ENCODE measurements around the gene TPM1.

TPM1 gene

DNA sequence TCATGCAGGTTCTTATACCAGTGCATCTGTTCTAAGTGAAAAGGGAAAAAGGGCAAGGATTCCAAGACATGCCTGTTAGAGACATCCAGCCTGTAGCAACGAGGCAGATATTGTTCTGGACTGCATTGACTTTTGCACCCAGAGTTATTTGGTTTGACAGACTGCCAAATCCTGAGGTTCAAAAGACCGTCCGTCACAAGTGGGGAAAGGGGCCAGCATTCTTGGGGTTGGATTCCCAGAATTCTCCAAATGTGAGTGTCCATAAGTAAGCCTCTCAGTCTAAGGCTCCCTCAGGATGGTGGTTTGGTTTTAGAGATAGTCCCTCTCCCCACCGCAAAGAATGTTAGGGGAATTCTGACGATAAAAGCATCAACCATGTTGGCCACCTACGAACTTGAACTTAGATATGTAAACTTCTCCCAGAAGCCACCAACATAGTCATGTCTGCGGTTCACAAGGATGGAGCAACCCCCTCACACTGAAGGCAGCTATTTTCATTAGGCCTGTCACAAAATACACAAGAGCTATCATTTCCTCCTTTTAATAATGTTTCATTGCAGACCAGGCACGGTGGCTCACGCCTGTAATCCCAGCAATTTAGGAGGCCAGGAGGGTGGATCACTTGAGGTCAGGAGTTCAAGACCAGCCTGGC is 65.5 kb downstream of the TPM1 start:
- Histone ChIP-seq H3K4me1 (ENCODE audit: control insufficient read depth, insufficient read depth, low read length, poor library complexity, severe bottlenecking) (no peaks in the 10 kb centered on the region), H3K4me3 (ENCODE audit: insufficient read depth, low read depth, low read length, poor library complexity, severe bottlenecking) (no peak overlapping the region), H3K36me3 (ENCODE audit: control insufficient read depth, insufficient read depth, low read length) (no peaks in the 10 kb centered on the region), H3K27me3 (replicated peaks; ENCODE audit: control insufficient read depth, insufficient read depth, low read length, poor library complexity, severe bottlenecking) (peaks cover 4% of the 10 kb centered on the region), H3K9me3 (ENCODE audit: control insufficient read depth, low read length) (no peaks in the 10 kb centered on the region), H3K27ac (ENCODE audit: insufficient read depth, low read length, poor library complexity, severe bottlenecking) (no peak overlapping the region)
- no peak for DNase-seq

DNA sequence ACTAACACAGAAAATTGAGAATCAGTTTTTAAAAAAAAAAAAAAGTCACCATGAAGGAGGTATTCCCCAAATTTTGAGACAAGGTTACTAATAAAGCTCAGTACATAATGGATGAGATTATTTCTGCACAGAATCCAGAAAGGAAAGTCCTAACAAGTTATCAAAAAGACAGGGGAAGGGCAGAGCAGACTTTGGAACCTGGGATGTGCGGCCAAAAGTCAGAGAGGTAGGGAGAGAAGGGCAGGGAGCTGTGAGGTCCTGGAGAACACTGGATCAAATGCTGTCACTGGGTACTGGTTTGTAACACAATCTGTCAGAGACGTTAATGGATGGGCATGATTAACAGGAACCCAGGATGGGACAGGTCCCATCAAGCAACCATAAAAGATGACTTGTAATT is 67.0 kb downstream of the TPM1 start:
- Histone ChIP-seq H3K36me3 (ENCODE audit: control insufficient read depth, insufficient read depth, low read length) (no peaks in the 10 kb centered on the region), H3K4me1 (ENCODE audit: control insufficient read depth, insufficient read depth, low read length, poor library complexity, severe bottlenecking) (no peaks in the 10 kb centered on the region), H3K27me3 (replicated peaks; ENCODE audit: control insufficient read depth, insufficient read depth, low read length, poor library complexity, severe bottlenecking) (peaks cover 4% of the 10 kb centered on the region), H3K4me3 (ENCODE audit: insufficient read depth, low read depth, low read length, poor library complexity, severe bottlenecking) (no peak overlapping the region), H3K9me3 (ENCODE audit: control insufficient read depth, low read length) (no peaks in the 10 kb centered on the region), H3K27ac (ENCODE audit: insufficient read depth, low read length, poor library complexity, severe bottlenecking) (no peak overlapping the region)
- no peak for DNase-seq

DNA sequence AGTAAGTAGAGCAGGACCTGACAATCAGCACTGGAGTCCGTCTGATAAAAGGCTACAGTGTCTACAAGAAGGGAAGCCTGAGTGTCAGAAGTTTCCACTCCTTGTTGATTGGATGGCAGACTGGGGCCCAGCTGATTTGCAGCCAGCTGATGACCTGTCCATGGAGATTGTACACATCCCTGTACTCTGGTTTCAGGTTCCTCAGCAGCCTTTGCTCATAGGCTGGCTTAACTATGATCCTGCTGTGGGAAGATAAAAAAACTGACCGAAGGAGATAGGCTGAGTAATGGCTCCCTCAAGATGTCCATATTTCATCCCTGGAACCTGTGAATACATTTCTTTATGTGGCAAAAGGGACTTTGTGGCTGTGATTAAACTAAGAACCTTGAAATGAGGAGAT is 67.4 kb downstream of the TPM1 start:
- H3K4me1 ChIP-seq (ENCODE audit: control insufficient read depth, insufficient read depth, low read length, poor library complexity, severe bottlenecking) = no peaks in the 10 kb centered on the region
- peaks cover 4% of the 10 kb centered on the region for H3K27me3 ChIP-seq (replicated peaks; ENCODE audit: control insufficient read depth, insufficient read depth, low read length, poor library complexity, severe bottlenecking)
- no peak overlapping the region for H3K4me3 ChIP-seq (ENCODE audit: insufficient read depth, low read depth, low read length, poor library complexity, severe bottlenecking)
- H3K9me3 ChIP-seq (ENCODE audit: control insufficient read depth, low read length) = no peaks in the 10 kb centered on the region
- no peak for DNase-seq
- no peaks in the 10 kb centered on the region for H3K36me3 ChIP-seq (ENCODE audit: control insufficient read depth, insufficient read depth, low read length)
- no peak overlapping the region for H3K27ac ChIP-seq (ENCODE audit: insufficient read depth, low read length, poor library complexity, severe bottlenecking)

DNA sequence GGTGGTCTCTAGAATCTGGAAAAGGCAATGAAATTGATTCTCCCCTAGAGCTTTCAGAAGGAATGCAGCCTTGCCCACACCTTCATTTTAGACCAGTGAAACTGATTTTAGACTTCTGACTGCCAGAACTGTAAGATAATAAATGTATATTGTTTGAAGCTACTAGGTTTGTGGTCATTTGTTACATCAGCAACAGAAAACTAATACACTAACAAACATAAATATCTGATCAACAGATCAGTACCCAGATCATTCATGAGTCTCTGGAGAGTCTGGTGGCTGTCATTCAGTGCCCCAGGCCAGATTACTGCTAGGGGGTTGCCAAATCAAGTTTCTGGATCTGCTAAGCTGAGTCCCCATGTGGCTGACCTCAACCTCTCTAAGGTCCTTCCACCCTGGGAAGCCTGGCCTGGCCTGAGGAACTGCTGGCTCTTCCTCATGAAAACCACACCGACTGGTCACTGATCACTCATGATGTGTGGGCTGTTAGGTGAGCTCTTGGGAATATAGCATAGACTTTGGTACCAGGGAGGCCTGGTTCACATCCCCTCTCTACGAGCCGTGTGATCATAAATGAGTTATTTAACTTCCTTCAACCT is 68.0 kb downstream of the TPM1 start:
- DNase-seq = no peak
- peaks cover 4% of the 10 kb centered on the region for H3K27me3 ChIP-seq (replicated peaks; ENCODE audit: control insufficient read depth, insufficient read depth, low read length, poor library complexity, severe bottlenecking)
- no peak overlapping the region for H3K4me3 ChIP-seq (ENCODE audit: insufficient read depth, low read depth, low read length, poor library complexity, severe bottlenecking)
- H3K27ac ChIP-seq (ENCODE audit: insufficient read depth, low read length, poor library complexity, severe bottlenecking) = no peak overlapping the region
- H3K9me3 ChIP-seq (ENCODE audit: control insufficient read depth, low read length) = no peaks in the 10 kb centered on the region
- H3K36me3 ChIP-seq (ENCODE audit: control insufficient read depth, insufficient read depth, low read length) = no peaks in the 10 kb centered on the region
- H3K4me1 ChIP-seq (ENCODE audit: control insufficient read depth, insufficient read depth, low read length, poor library complexity, severe bottlenecking) = no peaks in the 10 kb centered on the region

DNA sequence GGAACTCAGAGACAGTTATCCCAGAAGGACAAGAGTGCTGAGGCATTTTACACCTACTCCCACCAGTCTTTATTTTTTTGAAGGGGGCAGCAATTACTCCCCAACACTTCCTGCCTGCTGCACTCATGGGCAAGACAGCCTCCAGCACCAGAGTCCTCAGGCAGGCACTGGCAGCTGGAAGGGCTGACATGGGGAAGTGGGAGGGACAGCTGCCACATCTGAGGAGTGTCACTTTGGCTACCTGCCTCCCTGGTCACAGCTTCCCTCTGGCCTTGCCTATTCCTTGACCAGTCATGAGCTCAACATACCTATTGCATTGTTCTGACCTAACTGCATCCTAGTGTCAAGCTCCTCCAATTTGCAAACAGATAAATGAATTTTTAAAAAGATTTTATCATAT is 68.9 kb downstream of the TPM1 start:
- H3K27me3 ChIP-seq (replicated peaks; ENCODE audit: control insufficient read depth, insufficient read depth, low read length, poor library complexity, severe bottlenecking) = peaks cover 4% of the 10 kb centered on the region
- no peak overlapping the region for H3K27ac ChIP-seq (ENCODE audit: insufficient read depth, low read length, poor library complexity, severe bottlenecking)
- no peak overlapping the region for H3K4me3 ChIP-seq (ENCODE audit: insufficient read depth, low read depth, low read length, poor library complexity, severe bottlenecking)
- H3K36me3 ChIP-seq (ENCODE audit: control insufficient read depth, insufficient read depth, low read length) = no peaks in the 10 kb centered on the region
- H3K4me1 ChIP-seq (ENCODE audit: control insufficient read depth, insufficient read depth, low read length, poor library complexity, severe bottlenecking) = no peaks in the 10 kb centered on the region
- no peaks in the 10 kb centered on the region for H3K9me3 ChIP-seq (ENCODE audit: control insufficient read depth, low read length)
- no peak for DNase-seq

DNA sequence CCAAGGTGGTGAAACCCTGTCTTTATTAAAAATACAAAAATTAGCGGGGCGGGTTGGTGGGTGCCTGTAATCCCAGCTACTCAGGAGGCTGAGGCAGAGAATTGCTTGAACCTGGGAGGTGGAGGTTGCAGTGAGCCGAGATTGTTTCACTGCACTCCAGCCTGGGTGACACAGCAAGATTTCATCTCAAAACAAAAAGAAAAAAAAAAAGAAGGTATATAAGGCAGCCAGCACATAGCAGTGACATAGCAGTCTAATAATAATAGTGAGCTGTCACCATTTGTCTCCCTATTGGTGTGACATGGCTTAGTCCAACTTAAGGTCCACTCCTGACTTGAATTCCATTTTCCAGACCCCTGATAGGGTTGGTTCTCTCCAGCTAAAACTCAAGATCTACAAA is 70.3 kb downstream of the TPM1 start:
- Histone ChIP-seq H3K36me3 (ENCODE audit: control insufficient read depth, insufficient read depth, low read length) (no peaks in the 10 kb centered on the region), H3K4me3 (ENCODE audit: insufficient read depth, low read depth, low read length, poor library complexity, severe bottlenecking) (no peak overlapping the region), H3K27me3 (replicated peaks; ENCODE audit: control insufficient read depth, insufficient read depth, low read length, poor library complexity, severe bottlenecking) (no peaks in the 10 kb centered on the region), H3K4me1 (ENCODE audit: control insufficient read depth, insufficient read depth, low read length, poor library complexity, severe bottlenecking) (no peaks in the 10 kb centered on the region), H3K27ac (ENCODE audit: insufficient read depth, low read length, poor library complexity, severe bottlenecking) (no peak overlapping the region), H3K9me3 (ENCODE audit: control insufficient read depth, low read length) (no peaks in the 10 kb centered on the region)
- DNase-seq = no peak

DNA sequence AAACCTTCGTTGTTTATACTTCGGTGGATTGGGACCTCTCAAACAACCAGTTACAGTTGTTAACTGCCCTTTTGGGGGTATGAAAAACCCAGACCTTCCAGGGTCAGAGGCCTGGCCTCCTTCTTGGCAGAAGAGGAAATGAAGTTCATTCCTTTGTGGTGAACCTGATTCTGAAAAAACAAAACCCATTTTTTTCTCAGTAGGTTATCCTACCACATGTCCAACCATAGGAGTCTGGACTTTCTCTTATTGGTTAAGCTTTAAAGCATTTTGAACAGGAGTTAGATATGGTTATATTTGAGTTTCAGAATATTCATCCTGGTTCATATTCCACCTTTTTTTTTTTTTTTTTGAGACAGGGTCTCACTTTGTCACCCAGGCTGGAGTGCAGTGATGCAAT is 71.9 kb downstream of the TPM1 start:
- Histone ChIP-seq H3K9me3 (ENCODE audit: control insufficient read depth, low read length) (no peaks in the 10 kb centered on the region), H3K36me3 (ENCODE audit: control insufficient read depth, insufficient read depth, low read length) (no peaks in the 10 kb centered on the region), H3K4me3 (ENCODE audit: insufficient read depth, low read depth, low read length, poor library complexity, severe bottlenecking) (no peak overlapping the region), H3K27me3 (replicated peaks; ENCODE audit: control insufficient read depth, insufficient read depth, low read length, poor library complexity, severe bottlenecking) (no peaks in the 10 kb centered on the region), H3K4me1 (ENCODE audit: control insufficient read depth, insufficient read depth, low read length, poor library complexity, severe bottlenecking) (no peaks in the 10 kb centered on the region), H3K27ac (ENCODE audit: insufficient read depth, low read length, poor library complexity, severe bottlenecking) (no peak overlapping the region)
- no peak for DNase-seq

Data from effector memory CD4-positive, alpha-beta T cell (primary cell).